Activated CD4-positive, alpha-beta T cell treated with anti-CD3 and anti-CD28 coated beads, Interleukin-2, amount 50 U/mL, for 1 hour (primary cell): ENCODE results near the gene PPP1CA.
"Not testable (repeated sequence)": the region's sequence is repeated elsewhere in the genome, so short reads cannot be mapped to it uniquely, and the experiment has no call there.

Experiments used
- DNase-seq: peaks from one replicate; pipeline ENCODE4 v3.0.0-alpha.2; 2020

Gene PPP1CA

GRCh38 chr11:67416416-67417335, 15.0 kb upstream of the PPP1CA start:
- peak; percentile 82 for DNase-seq

GRCh38 chr11:67415501-67416304, 14.0 kb upstream of the PPP1CA start, which contains the start of gene CARNS1:
Gene CARNS1 (plus strand): TSS chr11:67415678. CDS start chr11:67416200, 522 bp downstream.
- no peak for DNase-seq

- no peak for DNase-seq
Observed at GRCh38 chr11:67413266-67413849, 11.7 kb upstream of the PPP1CA start.

GRCh38 chr11:67412495-67413179, 11.0 kb upstream of the PPP1CA start:
- DNase-seq = no peak

- no peak for DNase-seq
Observed at GRCh38 chr11:67411785-67412152, 10.1 kb upstream of the PPP1CA start.

- no peak for DNase-seq
Observed at GRCh38 chr11:67410984-67411784, 9.5 kb upstream of the PPP1CA start.

GRCh38 chr11:67410369-67410831, 8.7 kb upstream of the PPP1CA start:
- no peak for DNase-seq

- DNase-seq = no peak
Observed at GRCh38 chr11:67409781-67410368, 8.2 kb upstream of the PPP1CA start.

- DNase-seq = peak; percentile 58
Observed at GRCh38 chr11:67409261-67409666, 7.6 kb upstream of the PPP1CA start.

GRCh38 chr11:67408437-67409200, 7.0 kb upstream of the PPP1CA start:
- no peak for DNase-seq

GRCh38 chr11:67407688-67408163, 6.1 kb upstream of the PPP1CA start:
- DNase-seq = no peak

GRCh38 chr11:67406969-67407687, 5.5 kb upstream of the PPP1CA start:
- DNase-seq = no peak

GRCh38 chr11:67406420-67406968, 4.8 kb upstream of the PPP1CA start:
- DNase-seq = no peak

GRCh38 chr11:67405688-67406339, 4.2 kb upstream of the PPP1CA start:
- no peak for DNase-seq

- no peak for DNase-seq
Observed at GRCh38 chr11:67405196-67405567, 3.5 kb upstream of the PPP1CA start.

- no peak for DNase-seq
Observed at GRCh38 chr11:67404515-67405195, 3.0 kb upstream of the PPP1CA start.

- DNase-seq = not testable (repeated sequence)
Observed at GRCh38 chr11:67403085-67403484, 1.4 kb upstream of the PPP1CA start.

GRCh38 chr11:67402192-67402839, 658 bp upstream of the PPP1CA start:
- DNase-seq = not testable (repeated sequence)
